ENCODE data around the gene GPR153.

The GPR153 gene

GRCh38 chr1:6198646-6199297 lies 62.1 kb downstream of the GPR153 start:
- DNase-seq, result no peak

DNA sequence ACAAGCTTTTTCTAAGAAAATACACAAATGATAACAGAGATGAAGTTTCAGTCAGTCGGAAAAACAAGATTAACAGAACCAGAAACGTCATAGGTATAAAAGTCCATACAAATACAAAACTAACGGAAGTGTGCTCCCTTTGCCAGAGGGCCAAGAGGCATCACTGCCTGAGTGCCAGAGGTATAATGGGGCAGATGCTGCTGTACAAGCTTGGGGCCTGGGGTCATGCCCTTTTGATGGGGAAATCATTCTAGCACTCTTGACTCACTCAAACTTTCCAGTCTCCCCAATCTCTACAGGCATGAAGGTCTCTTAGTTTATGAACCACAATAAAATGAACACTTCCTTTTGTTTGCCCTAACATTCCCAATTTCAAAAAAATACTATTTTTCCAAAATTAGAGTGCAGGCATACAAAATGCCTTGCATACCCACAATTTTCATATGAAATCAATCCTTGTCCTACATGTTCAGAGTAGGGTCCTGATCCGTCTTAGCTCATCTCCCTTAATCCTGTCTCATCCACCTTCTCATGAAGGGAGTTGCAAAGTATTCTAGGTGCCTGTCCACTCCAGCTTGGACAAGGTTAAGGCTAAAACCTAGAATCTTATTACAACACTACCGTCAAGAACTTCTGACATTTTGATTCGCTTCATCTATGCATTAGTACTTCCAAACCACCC lies 63.0 kb downstream of the GPR153 start:
- no peak for DNase-seq
